IPS-15b (cell line): ENCODE data around the gene PSPN.
"Not testable (repeated sequence)": the region's sequence is repeated elsewhere in the genome, so short reads cannot be mapped to it uniquely, and the experiment has no call there.

ENCODE experiments used
- H3K27me3 ChIP-seq: one replicate; pipeline ENCODE4 v1.6.1; 2013; ENCODE audit warnings: low read length; ENCODE audit not compliant: control insufficient read depth, insufficient read depth
- H3K36me3 ChIP-seq: one replicate; pipeline ENCODE4 v1.6.1; 2013; ENCODE audit warnings: low read length; ENCODE audit not compliant: control insufficient read depth, insufficient read depth
- H3K4me1 ChIP-seq: one replicate; pipeline ENCODE4 v1.6.1; 2013; ENCODE audit warnings: mild to moderate bottlenecking, low read length; ENCODE audit not compliant: control insufficient read depth, insufficient read depth
- H3K4me3 ChIP-seq: one replicate; pipeline ENCODE4 v1.5.1; 2013; ENCODE audit warnings: low read depth, low read length
- H3K9ac ChIP-seq: one replicate; pipeline ENCODE4 v1.6.1; 2013; ENCODE audit warnings: low read depth, mild to moderate bottlenecking, low read length
- H3K9me3 ChIP-seq: one replicate; pipeline ENCODE4 v1.6.1; 2013; ENCODE audit warnings: mild to moderate bottlenecking, low read length; ENCODE audit not compliant: control insufficient read depth, insufficient read depth

PSPN gene

DNA sequence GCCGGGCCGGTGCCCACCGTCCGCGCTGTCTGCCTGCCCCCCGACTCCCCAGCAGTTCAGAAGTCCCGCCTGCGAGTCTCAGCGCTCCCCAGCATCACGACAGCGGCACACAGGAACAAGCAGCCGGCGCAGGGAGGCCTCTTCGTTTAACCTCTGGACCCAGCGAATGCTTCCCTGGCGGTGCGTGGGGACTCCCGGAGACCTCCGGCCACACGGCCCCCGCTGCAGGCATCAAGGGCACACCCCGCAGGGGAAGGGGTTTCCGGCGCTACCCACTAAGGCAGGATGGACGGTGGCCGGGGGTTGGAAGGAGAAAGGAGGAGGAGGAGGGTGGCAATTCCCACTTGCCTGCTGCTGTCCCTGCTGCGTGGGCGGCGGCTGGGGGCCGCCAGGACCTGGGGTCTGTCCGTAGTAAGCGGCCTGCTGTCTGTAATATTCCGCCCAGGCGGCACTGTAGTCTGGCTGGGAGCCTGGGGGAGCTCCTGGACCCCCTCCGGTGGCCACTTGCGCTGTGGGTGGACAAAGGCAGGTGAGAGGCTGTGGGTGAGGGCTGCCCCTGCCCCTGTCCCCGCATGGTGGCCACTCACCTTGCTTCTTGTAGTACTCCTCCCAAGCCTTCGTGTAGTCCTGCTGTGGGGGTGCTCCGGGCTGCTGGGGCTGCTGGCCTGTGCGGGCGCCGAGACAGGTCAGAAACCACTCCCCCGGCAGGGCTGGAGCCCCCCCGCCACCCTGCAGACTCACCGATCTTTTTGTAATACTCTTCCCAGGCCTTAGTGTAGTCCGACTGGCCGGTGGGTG lies 39.3 kb upstream of the PSPN start:
- Histone ChIP-seq H3K4me3 (no peak overlapping the region), H3K36me3 (peaks cover 59% of the 10 kb centered on the region), H3K9me3 (no peaks in the 10 kb centered on the region), H3K4me1 (no peaks in the 10 kb centered on the region), H3K9ac (no peak overlapping the region), H3K27me3 (no peaks in the 10 kb centered on the region)

DNA sequence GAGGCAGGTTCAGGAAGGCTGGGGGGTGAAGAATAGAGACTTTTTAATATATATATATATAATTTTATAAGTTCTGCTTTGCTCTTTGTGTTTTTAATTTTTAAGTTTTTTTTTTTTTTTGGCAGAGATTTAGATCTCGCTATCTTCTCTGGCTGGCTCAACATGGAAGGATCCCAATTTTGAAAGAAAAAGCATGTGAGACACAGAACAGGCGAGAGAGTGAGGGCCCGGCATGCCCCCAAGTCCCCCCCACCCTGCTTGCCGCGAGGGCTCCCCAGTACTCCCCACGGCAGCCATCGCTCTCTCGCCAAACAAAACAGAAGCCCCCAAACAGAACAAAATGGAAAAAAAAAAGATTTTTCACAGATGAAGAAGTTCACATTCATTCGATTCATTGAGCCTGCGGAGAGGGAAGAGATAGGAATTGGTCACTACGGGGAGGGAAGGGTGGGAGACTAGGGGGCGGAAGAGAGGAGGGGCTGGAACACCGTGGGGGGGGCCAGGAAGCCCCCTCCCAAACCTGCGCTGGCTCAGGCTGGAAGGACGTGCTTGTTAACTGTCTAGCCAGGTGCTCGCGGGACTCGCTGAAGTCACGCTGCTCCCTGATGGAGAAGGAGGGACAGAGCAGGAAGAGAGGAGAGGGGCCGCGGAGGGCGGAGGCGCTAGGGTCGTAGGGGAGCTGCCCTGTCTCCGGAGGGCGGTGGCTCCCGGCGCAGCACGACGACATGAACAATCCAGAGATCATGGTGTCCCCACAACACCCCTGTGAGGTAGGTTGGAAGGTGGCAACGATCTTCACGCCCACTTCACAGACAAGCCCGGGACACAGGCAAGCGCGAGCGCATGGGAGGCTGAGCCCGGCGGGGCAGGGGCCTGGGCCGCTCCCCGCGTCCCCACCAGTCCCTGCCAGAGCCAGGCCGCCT lies 38.2 kb upstream of the PSPN start:
- no peaks in the 10 kb centered on the region for H3K27me3 ChIP-seq
- peaks cover 49% of the 10 kb centered on the region for H3K36me3 ChIP-seq
- H3K9me3 ChIP-seq, result no peaks in the 10 kb centered on the region
- no peak overlapping the region for H3K9ac ChIP-seq
- no peaks in the 10 kb centered on the region for H3K4me1 ChIP-seq
- H3K4me3 ChIP-seq, result no peak overlapping the region

DNA sequence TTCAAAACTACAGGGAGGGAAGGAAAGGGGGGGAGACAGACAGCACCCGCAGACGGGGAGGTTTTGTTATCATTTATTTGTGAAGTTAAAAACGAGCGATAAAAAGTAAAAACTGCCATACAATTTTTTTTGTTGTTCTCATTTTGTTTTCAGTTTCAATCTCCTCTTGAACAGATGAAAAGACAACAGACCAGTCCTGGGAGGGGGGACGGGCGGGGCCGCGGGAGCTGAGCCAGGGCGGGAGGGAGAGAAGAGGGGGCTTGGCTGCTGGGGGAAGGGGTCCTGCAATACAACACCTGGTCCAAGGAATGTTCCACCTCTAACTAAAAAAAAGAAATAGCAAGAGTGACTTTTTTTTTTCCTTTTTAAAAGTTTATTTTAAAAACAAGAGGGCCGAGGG lies 37.6 kb upstream of the PSPN start:
- Histone ChIP-seq H3K4me1 (no peaks in the 10 kb centered on the region), H3K4me3 (no peak overlapping the region), H3K9me3 (no peaks in the 10 kb centered on the region), H3K9ac (no peak overlapping the region), H3K36me3 (peaks cover 42% of the 10 kb centered on the region), H3K27me3 (no peaks in the 10 kb centered on the region)

DNA sequence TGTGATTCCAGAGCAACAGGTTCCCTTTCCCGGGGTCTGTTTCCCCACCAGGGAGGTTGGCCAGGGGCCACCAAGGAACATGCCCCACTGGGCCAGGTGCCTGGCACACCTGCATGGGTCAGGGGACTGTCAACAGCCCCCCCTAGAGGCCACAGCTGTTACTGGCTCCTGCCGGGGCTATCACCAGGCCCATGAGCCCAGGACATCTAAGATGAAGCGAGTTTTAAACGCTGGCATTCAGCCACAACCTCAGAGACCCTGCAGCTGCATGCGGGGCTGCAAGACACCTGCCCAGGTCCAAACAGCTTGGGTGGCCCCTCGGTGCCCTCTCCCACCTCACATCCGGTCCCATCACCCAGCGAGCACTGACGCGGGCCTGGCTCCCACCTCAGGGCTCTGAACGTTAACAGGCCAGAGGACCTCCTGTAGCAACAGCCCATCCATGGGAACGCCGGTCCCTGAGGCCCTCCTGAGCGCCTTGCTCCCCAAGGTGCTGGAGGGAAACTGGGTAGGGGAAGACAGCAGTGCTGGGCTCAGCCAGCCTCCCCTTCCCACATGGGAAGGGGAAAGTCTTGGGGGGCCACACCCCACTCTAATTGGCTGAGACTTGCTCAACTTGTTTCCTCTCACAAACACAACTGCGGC lies 36.8 kb upstream of the PSPN start:
- Histone ChIP-seq H3K27me3 (no peaks in the 10 kb centered on the region), H3K4me1 (no peaks in the 10 kb centered on the region), H3K36me3 (peaks cover 35% of the 10 kb centered on the region), H3K9me3 (no peaks in the 10 kb centered on the region), H3K9ac (no peak overlapping the region), H3K4me3 (no peak overlapping the region)

DNA sequence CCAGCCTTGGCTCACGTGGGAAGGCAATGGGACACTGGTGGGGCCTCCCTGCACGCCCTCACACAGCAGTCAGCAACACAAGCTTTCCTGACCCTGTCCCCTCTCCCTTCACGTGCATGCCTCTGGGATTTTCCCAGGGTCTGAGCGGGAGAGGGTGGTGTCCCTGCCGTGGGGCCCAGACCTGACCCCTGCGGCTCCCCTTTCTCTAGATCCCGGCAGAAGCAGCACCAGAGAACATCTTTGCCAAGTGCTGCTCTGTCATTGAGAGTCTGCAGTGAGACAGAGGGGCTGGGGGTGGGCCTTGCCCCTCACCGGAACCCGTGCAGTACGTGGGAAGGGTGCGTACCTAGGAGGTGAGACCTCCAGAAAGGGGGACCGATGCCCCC lies 36.3 kb upstream of the PSPN start:
- H3K27me3 ChIP-seq, result no peaks in the 10 kb centered on the region
- peaks cover 30% of the 10 kb centered on the region for H3K36me3 ChIP-seq
- H3K4me1 ChIP-seq, result no peaks in the 10 kb centered on the region
- H3K4me3 ChIP-seq, result no peak overlapping the region
- no peaks in the 10 kb centered on the region for H3K9me3 ChIP-seq
- no peak overlapping the region for H3K9ac ChIP-seq

DNA sequence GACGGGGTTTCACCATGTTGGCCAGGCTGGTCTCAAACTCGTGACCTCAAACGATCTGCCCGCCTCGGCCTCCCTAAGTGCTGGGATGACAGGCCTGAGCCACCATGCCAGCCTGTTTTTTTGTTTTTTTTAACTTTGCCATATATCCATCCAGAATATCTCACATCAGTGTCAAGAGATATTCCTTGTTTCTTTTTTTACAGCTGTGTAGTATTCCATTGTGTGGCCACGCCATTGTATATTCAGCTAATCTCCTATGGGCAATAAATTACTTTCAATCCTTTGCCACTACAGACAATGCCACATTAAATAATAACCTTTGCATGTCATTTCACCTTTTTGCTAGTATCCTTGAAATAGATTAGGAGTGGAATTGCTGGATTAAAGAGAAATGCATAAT lies 33.6 kb upstream of the PSPN start:
- H3K4me1 ChIP-seq, result no peaks in the 10 kb centered on the region
- no peak overlapping the region for H3K9ac ChIP-seq
- no peak overlapping the region for H3K4me3 ChIP-seq
- H3K9me3 ChIP-seq, result no peaks in the 10 kb centered on the region
- H3K27me3 ChIP-seq, result no peaks in the 10 kb centered on the region
- peaks cover 4% of the 10 kb centered on the region for H3K36me3 ChIP-seq

DNA sequence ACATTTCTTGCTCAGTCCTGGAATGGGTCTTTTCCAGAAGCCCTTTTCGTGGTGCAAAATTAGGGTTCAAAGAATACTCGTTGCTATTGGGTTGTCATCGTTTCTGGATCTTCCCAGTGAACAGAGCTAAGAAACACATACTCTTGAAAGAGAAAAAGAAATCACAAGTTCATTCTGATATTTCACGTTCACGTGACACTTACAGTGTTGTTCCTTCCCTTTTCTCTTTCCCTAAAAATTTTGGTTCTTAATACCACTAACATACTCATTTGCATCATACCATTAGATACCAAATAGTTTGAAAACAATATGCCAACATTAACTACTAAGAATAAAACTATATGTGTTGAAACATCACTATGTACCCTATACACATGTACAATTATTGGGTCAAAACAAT lies 30.7 kb upstream of the PSPN start:
- no peak overlapping the region for H3K4me3 ChIP-seq
- H3K27me3 ChIP-seq, result no peaks in the 10 kb centered on the region
- H3K4me1 ChIP-seq, result no peaks in the 10 kb centered on the region
- no peaks in the 10 kb centered on the region for H3K9me3 ChIP-seq
- no peaks in the 10 kb centered on the region for H3K36me3 ChIP-seq
- no peak overlapping the region for H3K9ac ChIP-seq

DNA sequence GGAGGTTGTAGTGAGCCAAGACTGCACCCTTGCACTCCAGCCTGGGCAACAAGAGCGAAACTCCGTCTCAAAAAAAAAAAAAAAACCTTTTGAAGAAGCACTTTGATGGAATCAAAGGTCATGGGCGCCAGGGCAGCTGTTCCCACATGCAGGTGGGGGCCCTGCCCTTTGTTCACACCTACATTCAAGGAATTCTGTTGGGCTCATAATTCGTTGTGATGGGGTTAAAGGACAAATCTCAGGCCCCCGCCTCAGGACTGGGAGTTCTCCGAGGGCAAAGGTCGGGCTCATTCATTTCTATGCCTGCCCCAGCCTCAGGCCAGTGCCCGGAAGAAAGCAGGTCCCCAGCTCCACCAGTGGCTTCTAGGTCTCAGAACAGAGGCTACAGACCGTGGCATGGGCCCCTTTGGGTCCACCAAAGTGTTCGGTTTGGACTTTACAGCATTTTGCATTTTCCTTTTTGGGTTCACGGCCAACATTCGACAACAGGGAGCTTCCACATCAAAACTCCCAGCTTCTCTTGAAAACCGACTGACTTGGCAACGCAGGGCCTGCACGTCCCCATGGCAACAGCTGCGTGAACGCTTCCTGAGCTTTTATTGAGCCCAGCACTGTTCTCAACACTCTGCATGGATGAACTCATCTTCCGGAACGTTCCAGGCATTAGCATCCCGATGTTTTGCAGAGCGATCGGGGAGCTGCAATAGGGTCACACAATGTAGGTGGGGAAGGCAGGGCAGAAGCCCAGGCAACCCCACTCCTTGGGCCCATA lies 27.3 kb upstream of the PSPN start:
- Histone ChIP-seq H3K9me3 (no peaks in the 10 kb centered on the region), H3K4me3 (no peak overlapping the region), H3K9ac (no peak overlapping the region), H3K27me3 (no peaks in the 10 kb centered on the region), H3K4me1 (no peaks in the 10 kb centered on the region), H3K36me3 (no peaks in the 10 kb centered on the region)

DNA sequence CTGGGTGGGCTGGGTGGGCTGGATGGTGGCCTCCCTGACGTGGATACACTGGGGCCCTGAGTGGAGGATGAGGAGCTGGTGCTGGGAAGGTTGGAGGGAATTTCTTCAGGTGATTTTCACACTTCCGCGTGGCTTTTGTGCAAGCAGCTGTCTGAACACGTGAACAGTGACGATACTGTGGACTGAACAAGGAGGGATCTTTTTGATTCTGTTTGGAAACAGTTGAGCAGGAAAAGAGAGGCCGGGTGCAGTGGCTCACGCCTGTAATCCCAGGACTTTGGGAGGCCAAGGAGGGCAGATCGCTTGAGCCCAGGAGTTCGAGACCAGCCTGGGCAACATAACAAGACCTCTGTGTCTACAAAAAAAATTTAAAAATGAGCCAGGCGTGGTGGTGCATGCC lies 26.3 kb upstream of the PSPN start:
- Histone ChIP-seq H3K9ac (no peak overlapping the region), H3K4me3 (no peak overlapping the region), H3K4me1 (no peaks in the 10 kb centered on the region), H3K27me3 (no peaks in the 10 kb centered on the region), H3K9me3 (no peaks in the 10 kb centered on the region), H3K36me3 (no peaks in the 10 kb centered on the region)

DNA sequence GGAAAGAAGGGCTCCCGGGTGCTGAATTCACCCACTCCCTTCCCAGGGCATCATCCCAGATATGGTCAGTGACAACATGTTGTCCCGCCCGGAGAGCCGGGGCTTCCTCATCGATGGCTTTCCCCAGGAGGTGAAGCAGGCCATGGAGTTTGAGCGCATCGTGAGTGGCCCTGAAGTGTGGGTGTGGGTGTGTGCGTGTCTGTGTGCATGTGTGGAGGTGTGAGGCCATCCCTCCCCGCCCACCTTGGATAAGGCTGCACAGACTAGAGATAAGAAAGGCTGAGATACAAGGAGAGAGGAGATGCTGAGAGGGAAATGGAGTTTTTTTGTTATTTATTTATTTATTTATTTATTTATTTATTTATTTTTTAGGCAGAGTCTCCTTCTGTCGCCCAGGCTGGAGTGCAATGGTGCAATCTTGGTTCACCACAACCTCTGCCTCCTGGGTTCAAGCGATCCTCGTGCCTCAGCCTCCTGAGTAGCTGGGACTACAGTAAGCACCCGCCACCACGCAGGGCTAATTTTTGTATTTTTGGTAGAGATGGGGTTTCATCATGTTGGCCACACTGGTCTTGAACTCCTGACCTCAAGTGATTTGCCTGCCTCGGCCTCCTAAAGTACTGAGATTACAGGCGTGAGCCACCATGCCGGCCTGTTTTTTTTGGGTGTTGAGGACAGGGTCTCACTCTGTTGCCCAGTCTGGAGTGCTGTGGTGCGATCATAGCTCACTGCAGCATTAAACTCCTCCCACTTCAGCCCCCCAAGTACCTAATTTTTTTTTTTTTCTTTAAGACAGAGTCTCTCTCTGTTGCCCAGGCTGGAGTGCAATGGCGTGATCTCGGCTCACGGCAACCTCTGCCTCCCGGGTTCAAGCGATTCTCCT lies 24.6 kb upstream of the PSPN start:
- not testable (repeated sequence) for H3K27me3 ChIP-seq, H3K9me3 ChIP-seq, H3K9ac ChIP-seq, H3K4me3 ChIP-seq, H3K4me1 ChIP-seq, H3K36me3 ChIP-seq
